Right lobe of liver (tissue), 4 donors: ENCODE data around the gene DHRS13.

Experiments
- CTCF ChIP-seq, 4 donors: fragments of 200-600 bp in 3 of 4; fragments of 450-650 bp in 1 of 4; IDR thresholded peaks; one replicate each; pipeline versions ENCODE4 v1.5.1 to v1.8.0; 2016 to 2022; ENCODE audit warnings: antibody characterized with exemption in 4 of 4, mild to moderate bottlenecking in 2 of 4
- POLR2A ChIP-seq: fragments of 450-650 bp; IDR thresholded peaks from one replicate; pipeline ENCODE4 v1.6.1; 2017; ENCODE audit warnings: antibody characterized with exemption, mild to moderate bottlenecking
- donor health status: DM: no; HTN: no; CAD: no.
- donor health status: DM: no; HTN: no; CAD: no.
- donor health status: DM: no; HTN: yes; CAD: no.

GRCh38 chr17:28867276-28867675, 35.6 kb downstream of the DHRS13 start:
- TF ChIP-seq CTCF (IDR thresholded peaks at IDR 0.05), result no peak
- no peak for TF ChIP-seq POLR2A
